ENCODE results near the gene GLTP. TPM values are rescaled to one million over a fixed set of nuclear protein-coding genes. Genes with fewer than 3 reads are reported as not detected.

GLTP gene
- total and polyA plus RNA-seq, 12 donors = 24.5 to 73.7 (median 37.5) TPM

GRCh38 chr12:109897029-109897428 lies 16.7 kb upstream of the GLTP start:
- no peak overlapping the region for H3K4me3 ChIP-seq
- H3K9me3 ChIP-seq (replicated peaks in 1 of 3) = no peaks in the 10 kb centered on the region
- H3K27ac ChIP-seq = no peak overlapping the region
- TF ChIP-seq POLR2A (IDR thresholded peaks at IDR 0.05) (no peak), CTCF (IDR thresholded peaks at IDR 0.05) (no peak)
- no peaks in the 10 kb centered on the region for H3K27me3 ChIP-seq
- H3K36me3 ChIP-seq (replicated peaks in 1 of 2) = no peaks in the 10 kb centered on the region
- 81 to 85% (median 84%) methylated on average over 6 of the region's 6 CpGs for WGBS, 4 donors
- intact Hi-C loops (cut with DNase I) = no loop called here
- peaks cover 5 to 18% of the 10 kb centered on the region in 2 donors for H3K4me1 ChIP-seq (replicated peaks in 1 of 2)
- DNase-seq = no peak

GRCh38 chr12:109896188-109896587 lies 15.8 kb upstream of the GLTP start:
- Histone ChIP-seq H3K36me3 (replicated peaks in 1 of 2) (no peaks in the 10 kb centered on the region), H3K9me3 (replicated peaks in 1 of 3) (no peaks in the 10 kb centered on the region), H3K4me1 (replicated peaks in 1 of 2) (peaks cover 5 to 10% of the 10 kb centered on the region in 2 donors), H3K27me3 (no peaks in the 10 kb centered on the region), H3K27ac (no peak overlapping the region), H3K4me3 (no peak overlapping the region)
- no peak for TF ChIP-seq CTCF (IDR thresholded peaks at IDR 0.05)
- no peak for TF ChIP-seq POLR2A (IDR thresholded peaks at IDR 0.05)
- intact Hi-C loops (cut with DNase I) = no loop called here
- 79 to 89% (median 82%) methylated on average over 5 to 6 of the region's 6 CpGs for WGBS, 4 donors
- no peak for DNase-seq

DNA sequence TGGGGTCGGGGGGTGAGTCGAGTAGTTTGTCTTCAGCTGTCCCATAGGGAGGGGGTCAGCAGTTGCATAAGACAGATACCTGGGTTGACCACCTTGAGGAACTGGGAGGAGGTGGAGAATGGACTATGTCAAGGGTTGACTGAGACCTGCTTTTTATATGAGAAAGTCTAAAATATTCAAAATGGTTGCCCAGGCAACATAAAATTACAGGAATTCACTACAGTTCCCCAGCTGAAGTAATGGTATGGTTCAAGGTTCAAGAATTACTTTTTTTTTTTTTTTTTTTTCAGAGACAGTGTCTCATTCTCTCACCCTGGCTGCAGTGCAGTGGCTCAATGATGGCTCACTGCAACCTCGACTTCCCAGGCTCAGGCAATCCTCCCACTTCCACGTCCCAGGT lies 14.6 kb upstream of the GLTP start:
- H3K4me1 ChIP-seq (replicated peaks in 1 of 2) = peaks cover 5 to 6% of the 10 kb centered on the region in 2 donors
- no peak overlapping the region for H3K27ac ChIP-seq
- no peaks in the 10 kb centered on the region for H3K36me3 ChIP-seq (replicated peaks in 1 of 2)
- DNase-seq = no peak
- 54 to 66% (median 61%) methylated on average over 4 of the region's 4 CpGs for WGBS, 4 donors
- no peaks in the 10 kb centered on the region for H3K27me3 ChIP-seq
- TF ChIP-seq POLR2A (IDR thresholded peaks at IDR 0.05) = no peak
- no peak for TF ChIP-seq CTCF (IDR thresholded peaks at IDR 0.05)
- no peak overlapping the region for H3K4me3 ChIP-seq
- intact Hi-C loops (cut with DNase I) = no loop called here
- H3K9me3 ChIP-seq (replicated peaks in 1 of 3) = no peaks in the 10 kb centered on the region

DNA sequence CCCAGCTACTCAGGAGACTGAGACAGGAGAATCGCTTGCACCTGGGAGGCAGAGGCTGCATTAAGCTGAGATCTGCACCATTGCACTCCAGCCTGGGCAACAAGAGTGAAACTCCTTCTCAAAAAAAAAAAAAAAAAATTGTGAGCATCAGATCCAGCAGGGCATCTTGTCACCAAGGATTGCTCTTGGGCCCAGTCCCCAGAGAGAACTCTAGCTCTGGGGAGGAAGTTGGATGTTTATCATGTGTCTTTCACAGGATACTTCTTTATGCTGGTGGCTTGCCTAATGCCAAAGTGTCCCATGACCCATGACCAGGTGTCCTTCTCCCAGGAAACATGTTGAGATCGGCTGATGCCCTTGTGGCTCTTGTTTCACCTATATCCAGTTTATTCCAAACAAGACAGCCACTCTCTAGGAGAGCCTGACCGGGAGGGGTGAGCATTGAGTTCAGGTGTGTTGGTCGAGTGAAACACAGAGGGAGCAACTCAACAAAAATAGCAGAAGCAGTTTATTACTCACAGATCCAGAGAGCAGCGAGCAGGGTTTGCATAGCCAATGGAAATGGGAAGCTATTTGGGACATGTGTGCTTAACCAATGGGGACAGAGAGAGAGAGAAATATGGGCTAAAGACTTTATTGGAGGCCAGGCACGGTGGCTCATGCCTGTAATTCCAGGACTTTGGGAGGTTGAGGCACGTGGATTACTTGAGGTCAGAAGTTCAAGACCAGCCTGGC lies 13.1 kb upstream of the GLTP start:
- no peaks in the 10 kb centered on the region for H3K36me3 ChIP-seq (replicated peaks in 1 of 2)
- intact Hi-C loops (cut with DNase I) = no loop called here
- H3K4me1 ChIP-seq (replicated peaks in 1 of 2) = peaks cover 0 to 4% of the 10 kb centered on the region in 2 donors
- H3K4me3 ChIP-seq = no peak overlapping the region
- 75 to 80% (median 78%) methylated on average over 7 of the region's 7 CpGs for WGBS, 4 donors
- no peak for TF ChIP-seq POLR2A (IDR thresholded peaks at IDR 0.05)
- no peak for TF ChIP-seq CTCF (IDR thresholded peaks at IDR 0.05)
- H3K27me3 ChIP-seq = no peaks in the 10 kb centered on the region
- no peak for DNase-seq
- no peak overlapping the region for H3K27ac ChIP-seq
- no peaks in the 10 kb centered on the region for H3K9me3 ChIP-seq (replicated peaks in 1 of 3)

Data from adrenal gland (tissue), 12 donors.